T-cell (primary cell): ENCODE measurements around the gene PLPPR3. TPM values are rescaled to one million over a fixed set of nuclear protein-coding genes. Genes with fewer than 3 reads are reported as not detected.

Experiments used
- ATAC-seq, 4 experiments: fragments of 200-7000 bp in 3 of 4; fragments of 150-1000 bp in 1 of 4; cut with Tn5 transposase; replicated peaks in 1 of 4; 1 replicate in 3 of 4; 2 replicates in 1 of 4; pipeline ENCODE4 v1.10.0; 2021; ENCODE audit warnings: moderate library complexity in 3 of 4, mild to moderate bottlenecking in 2 of 4, moderate number of reproducible peaks in 1 of 4
- CTCF ChIA-PET, 2 donors: fragments of 300-600 bp; sonication (Branson Sonifier 250); formaldehyde crosslinking; loops; one replicate each; lab custom pipeline; 2022; ENCODE audit warnings: antibody characterized with exemption in 2 of 2; lab: Charles Lee
- POLR2A ChIA-PET, 2 donors: fragments of 300-600 bp; sonication (Branson Sonifier 250); formaldehyde crosslinking; loops; one replicate each; lab custom pipeline; 2022; ENCODE audit warnings: antibody characterized with exemption in 2 of 2; lab: Charles Lee
- DNase-seq, 35 experiments: peaks; one replicate each; pipeline versions ENCODE4 v3.0.0 to v3.0.0-alpha.2; 2013 to 2023
- H3K27ac ChIP-seq: one replicate; pipeline ENCODE4 v1.5.1; 2013; ENCODE audit warnings: low read length
- H3K27me3 ChIP-seq, 2 experiments: replicated peaks in 1 of 2; 1 replicate in 1 of 2; 2 replicates in 1 of 2; pipeline versions ENCODE4 v1.6.1 to v1.7.0; 2013; ENCODE audit warnings: low read length in 1 of 2, mixed read lengths in 1 of 2; ENCODE audit not compliant: control insufficient read depth in 2 of 2, insufficient read depth in 2 of 2; ENCODE audit errors: extremely low read depth in 1 of 2
- H3K36me3 ChIP-seq, 2 donors: 1 replicate in 1 of 2; 2 replicates in 1 of 2; pipeline versions ENCODE4 v1.6.1 to v1.7.0; 2013; ENCODE audit warnings: low read length in 1 of 2; ENCODE audit not compliant: control insufficient read depth in 2 of 2, insufficient read depth in 1 of 2; ENCODE audit errors: extremely low read depth in 1 of 2
- H3K4me1 ChIP-seq, 2 experiments: 1 replicate in 1 of 2; 2 replicates in 1 of 2; pipeline versions ENCODE4 v1.6.1 to v1.7.0; 2013; ENCODE audit warnings: low read length in 2 of 2, mixed read lengths in 1 of 2; ENCODE audit not compliant: insufficient read depth in 2 of 2, control insufficient read depth in 1 of 2; ENCODE audit errors: extremely low read depth in 1 of 2
- H3K4me3 ChIP-seq, 2 donors: 1 replicate in 1 of 2; 2 replicates in 1 of 2; pipeline versions ENCODE4 v1.5.1 to v1.7.0; 2013; ENCODE audit warnings: mild to moderate bottlenecking in 2 of 2, low read length in 1 of 2, moderate library complexity in 1 of 2; ENCODE audit not compliant: control insufficient read depth in 1 of 2; ENCODE audit errors: extremely low read depth in 1 of 2
- H3K9me3 ChIP-seq: 2 replicates; pipeline ENCODE4 v1.7.0; 2013
- H3K27ac Mint-ChIP-seq, 2 donors: one replicate each; pipeline ENCODE4 v1.8.0; 2020 to 2021; ENCODE audit warnings: mild to moderate bottlenecking in 2 of 2, mixed read lengths in 2 of 2
- H3K27me3 Mint-ChIP-seq, 2 donors: one replicate each; pipeline ENCODE4 v1.8.0; 2021 to 2022; ENCODE audit warnings: mixed read lengths in 2 of 2
- H3K36me3 Mint-ChIP-seq: one replicate; pipeline ENCODE4 v1.8.0; 2021; ENCODE audit warnings: mixed read lengths
- H3K4me1 Mint-ChIP-seq, 3 donors: one replicate each; pipeline ENCODE4 v1.8.0; 2020 to 2022; ENCODE audit warnings: mixed read lengths in 3 of 3, mild to moderate bottlenecking in 1 of 3
- H3K4me3 Mint-ChIP-seq, 3 donors: one replicate each; pipeline ENCODE4 v1.8.0; 2020 to 2022; ENCODE audit warnings: mild to moderate bottlenecking in 3 of 3, mixed read lengths in 3 of 3, moderate library complexity in 3 of 3
- H3K9me3 Mint-ChIP-seq, 3 donors: one replicate each; pipeline ENCODE4 v1.8.0; 2020 to 2022; ENCODE audit warnings: mixed read lengths in 3 of 3
- WGBS: methylation state at CpG from one replicate; pipeline ENCODE4 v1.1.5; 2013; ENCODE audit warnings: missing lambda C conversion rate; ENCODE audit not compliant: insufficient coverage; 5-methylcytosine and 5-hydroxymethylcytosine counted together
- total RNA-seq, 35 experiments: library from RNA in 6 of 35; stranded (reverse) in 6 of 35; fragments of 120-200 nt in 1 of 35; gene quantifications; one replicate each; pipeline versions ENCODE4 v1.2.1 to v1.2.4 and lab custom pipeline; 2013 to 2026

The PLPPR3 gene
- total RNA-seq, 5 donors from 2014 or later (not counting 1 experiment from before 2014, with no cell fraction given): 0.22 to 0.36 (median 0.26) TPM; not detected in 2

GRCh38 chr19:803099-803561 is 18.6 kb downstream of the PLPPR3 start:
- 90% methylated on average over 17 of the region's 17 CpGs for WGBS
- POLR2A ChIA-PET: no interaction called here
- no peaks in the 10 kb centered on the region for H3K9me3 Mint-ChIP-seq
- no peaks in the 10 kb centered on the region for H3K27me3 Mint-ChIP-seq
- peak overlapping the region in 1 of 3 donors; percentile 9 for H3K4me3 Mint-ChIP-seq
- no peaks in the 10 kb centered on the region for H3K9me3 ChIP-seq
- H3K36me3 ChIP-seq: peaks cover 53 to 66% of the 10 kb centered on the region in 2 donors
- H3K4me1 ChIP-seq: peaks cover 25 to 60% of the 10 kb centered on the region in 2 experiments
- DNase-seq (no peak), ATAC-seq (no peak)
- H3K4me3 ChIP-seq: no peak overlapping the region
- H3K36me3 Mint-ChIP-seq: peaks cover 27% of the 10 kb centered on the region
- no peak overlapping the region for H3K27ac ChIP-seq
- CTCF ChIA-PET: no interaction called here
- peaks cover 49 to 66% (median 58%) of the 10 kb centered on the region in 3 donors for H3K4me1 Mint-ChIP-seq
- H3K27ac Mint-ChIP-seq: peak overlapping the region in 1 of 2 donors; percentile 34
- H3K27me3 ChIP-seq: no peaks in the 10 kb centered on the region

DNA sequence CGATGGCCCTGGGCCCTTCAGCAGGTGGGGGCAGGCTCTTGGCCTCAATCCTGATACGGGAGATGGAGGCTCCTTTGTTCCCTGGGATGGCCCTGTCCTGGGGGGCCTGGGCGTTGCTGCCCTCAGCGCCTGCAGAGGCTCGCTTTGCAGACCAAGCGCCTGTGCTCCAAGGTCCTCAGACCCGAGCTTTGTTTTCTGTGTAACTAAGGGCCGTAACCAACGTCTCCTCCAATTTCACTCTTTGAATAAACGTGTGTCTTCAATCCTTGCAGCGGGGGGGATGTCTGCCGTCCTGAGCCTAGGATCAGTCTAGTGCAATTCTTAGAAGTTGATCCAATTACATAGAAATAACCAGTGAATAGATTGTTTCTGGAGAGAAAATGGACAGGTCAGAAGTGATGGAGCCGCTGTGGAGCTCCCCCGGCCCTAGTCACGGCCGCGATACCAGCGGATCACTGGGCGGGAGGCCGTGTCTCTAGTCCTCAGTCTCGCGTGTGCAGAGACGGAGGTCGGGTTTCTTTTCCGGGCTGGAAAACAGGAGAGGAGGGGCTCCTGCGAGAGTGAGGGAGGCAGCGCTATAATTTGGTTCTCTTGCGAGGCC is 19.2 kb downstream of the PLPPR3 start:
- 96% methylated on average over 17 of the region's 28 CpGs for WGBS
- Mint-ChIP-seq H3K9me3 (no peaks in the 10 kb centered on the region), H3K27ac (peak overlapping the region; percentile 74 to 82), H3K27me3 (no peaks in the 10 kb centered on the region), H3K4me1 (peaks cover 46 to 63% (median 55%) of the 10 kb centered on the region in 3 donors), H3K4me3 (peak overlapping the region; percentile 13 to 94 (median 17)), H3K36me3 (peaks cover 23% of the 10 kb centered on the region)
- H3K9me3 ChIP-seq: no peaks in the 10 kb centered on the region
- peaks cover 48 to 61% of the 10 kb centered on the region in 2 donors for H3K36me3 ChIP-seq
- peak overlapping the region; percentile 45 for H3K27ac ChIP-seq
- ChIA-PET CTCF (no interaction called here), POLR2A (no interaction called here)
- ATAC-seq (no peak), DNase-seq (no peak)
- no peaks in the 10 kb centered on the region for H3K27me3 ChIP-seq
- H3K4me1 ChIP-seq: peaks cover 25 to 61% of the 10 kb centered on the region in 2 experiments
- peak overlapping the region in 1 of 2 donors; percentile 7 for H3K4me3 ChIP-seq

GRCh38 chr19:801861-802497 is 19.8 kb downstream of the PLPPR3 start:
- Histone ChIP-seq H3K27ac (peak overlapping the region; percentile 45), H3K27me3 (no peaks in the 10 kb centered on the region), H3K36me3 (peaks cover 45 to 55% of the 10 kb centered on the region in 2 donors), H3K4me3 (peak overlapping the region; percentile 33 to 39), H3K9me3 (no peaks in the 10 kb centered on the region), H3K4me1 (peaks cover 25 to 61% of the 10 kb centered on the region in 2 experiments)
- H3K27ac Mint-ChIP-seq: peak overlapping the region; percentile 78 to 82
- peaks cover 16% of the 10 kb centered on the region for H3K36me3 Mint-ChIP-seq
- peaks cover 42 to 58% (median 49%) of the 10 kb centered on the region in 3 donors for H3K4me1 Mint-ChIP-seq
- no peak for DNase-seq
- H3K4me3 Mint-ChIP-seq: peak overlapping the region; percentile 63 to 94 (median 69)
- WGBS: 64% methylated on average over 17 of the region's 23 CpGs
- ChIA-PET CTCF (no interaction called here), POLR2A (no interaction called here)
- ATAC-seq: no peak
- H3K27me3 Mint-ChIP-seq: no peaks in the 10 kb centered on the region
- no peaks in the 10 kb centered on the region for H3K9me3 Mint-ChIP-seq

DNA sequence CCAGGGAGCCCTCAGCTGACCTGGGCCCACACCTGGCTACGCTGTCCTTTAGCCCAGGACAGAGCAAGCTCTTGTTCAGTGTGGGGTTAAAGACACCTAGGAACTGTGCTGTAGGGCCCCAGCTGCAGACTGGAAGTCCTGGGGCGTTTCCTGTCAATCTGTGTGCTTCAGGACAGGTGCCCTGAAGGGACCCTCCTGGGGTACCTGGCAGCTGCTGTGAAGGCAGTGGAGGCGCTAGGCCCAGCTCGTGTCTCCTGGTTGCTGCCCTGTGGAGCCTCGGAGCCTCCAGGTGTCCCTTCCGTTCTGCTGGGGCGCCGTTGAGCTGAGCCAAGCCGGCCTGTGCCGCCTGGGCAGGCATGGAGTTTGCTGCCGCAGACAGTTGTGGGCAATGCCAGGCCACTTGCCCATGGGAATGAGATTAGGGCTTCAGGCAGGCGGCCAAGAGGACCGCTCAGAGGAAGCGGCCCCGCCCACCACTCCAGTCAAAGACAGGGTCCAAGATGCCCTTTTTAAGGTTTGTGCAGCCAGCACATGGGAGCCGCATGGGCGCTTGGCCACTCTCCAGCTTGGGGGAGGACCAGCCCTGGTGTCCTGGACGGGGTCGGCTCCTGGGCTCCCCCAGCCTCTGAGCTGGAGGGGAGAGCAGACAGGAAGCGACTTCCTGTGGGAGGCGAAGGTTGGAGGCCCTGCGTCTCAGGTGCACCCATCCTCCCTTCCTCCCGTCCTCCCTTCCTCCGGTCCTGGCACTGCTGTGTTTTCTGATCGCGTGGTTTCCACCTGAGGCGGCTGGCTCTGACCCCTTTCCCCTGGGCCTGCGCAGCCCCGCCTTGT is 20.5 kb downstream of the PLPPR3 start:
- ChIA-PET POLR2A (no interaction called here), CTCF (no interaction called here)
- no peaks in the 10 kb centered on the region for H3K9me3 ChIP-seq
- ATAC-seq: no peak
- H3K4me3 ChIP-seq: peak overlapping the region; percentile 33 to 39
- peaks cover 25 to 66% of the 10 kb centered on the region in 2 experiments for H3K4me1 ChIP-seq
- DNase-seq: peak in 4 of 35 experiments; percentile 12 to 42 (median 26)
- peak overlapping the region; percentile 45 for H3K27ac ChIP-seq
- peaks cover 42 to 60% (median 52%) of the 10 kb centered on the region in 3 donors for H3K4me1 Mint-ChIP-seq
- peak overlapping the region; percentile 63 to 94 (median 69) for H3K4me3 Mint-ChIP-seq
- no peaks in the 10 kb centered on the region for H3K27me3 Mint-ChIP-seq
- WGBS: 26% methylated on average over 22 of the region's 29 CpGs
- H3K27ac Mint-ChIP-seq: peak overlapping the region; percentile 82 to 83
- H3K36me3 ChIP-seq: peaks cover 38 to 47% of the 10 kb centered on the region in 2 donors
- no peaks in the 10 kb centered on the region for H3K9me3 Mint-ChIP-seq
- H3K27me3 ChIP-seq: no peaks in the 10 kb centered on the region
- H3K36me3 Mint-ChIP-seq: peaks cover 15% of the 10 kb centered on the region

DNA sequence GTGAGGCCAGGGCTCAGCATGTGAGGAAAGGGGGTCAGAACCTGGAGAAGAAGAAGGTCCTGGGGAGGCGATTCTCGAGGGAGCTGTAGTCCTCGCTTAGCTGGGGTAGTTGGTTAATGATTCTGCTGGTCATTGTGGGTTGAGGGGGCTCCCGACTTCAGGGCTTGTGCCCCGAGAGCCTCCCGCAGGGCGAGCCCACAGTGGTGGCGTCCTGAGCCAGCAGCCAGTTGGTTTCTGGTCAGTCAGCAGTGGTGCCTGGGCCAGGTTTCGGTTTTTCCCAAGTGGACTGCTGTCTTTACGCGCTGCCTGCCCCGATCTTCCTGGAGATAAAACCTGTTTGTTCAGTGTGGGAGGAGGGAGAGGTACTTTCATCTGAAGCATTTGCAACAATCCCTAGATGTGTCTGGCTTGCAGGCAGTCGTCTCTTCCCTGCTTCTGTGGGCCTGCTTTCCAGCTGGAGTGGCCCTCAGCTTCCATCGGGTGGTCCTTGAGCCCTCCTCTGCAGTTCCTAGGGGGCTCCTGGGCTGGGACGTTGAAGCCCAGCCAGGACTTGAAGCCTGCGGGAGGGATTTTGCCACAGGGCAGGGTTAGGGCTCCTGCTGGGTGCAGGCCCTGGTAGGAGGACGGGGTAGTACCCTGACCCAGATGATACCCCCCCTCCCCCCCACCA is 21.3 kb downstream of the PLPPR3 start:
- no peaks in the 10 kb centered on the region for H3K27me3 Mint-ChIP-seq
- Histone ChIP-seq H3K27me3 (no peaks in the 10 kb centered on the region), H3K4me3 (peak overlapping the region in 1 of 2 donors; percentile 33), H3K4me1 (peaks cover 27 to 71% of the 10 kb centered on the region in 2 experiments), H3K9me3 (no peaks in the 10 kb centered on the region), H3K27ac (peak overlapping the region; percentile 67), H3K36me3 (peaks cover 31 to 41% of the 10 kb centered on the region in 2 donors)
- peak overlapping the region; percentile 94 to 96 for H3K27ac Mint-ChIP-seq
- peaks cover 15% of the 10 kb centered on the region for H3K36me3 Mint-ChIP-seq
- no peaks in the 10 kb centered on the region for H3K9me3 Mint-ChIP-seq
- ChIA-PET POLR2A (no interaction called here), CTCF (no interaction called here)
- peaks cover 42 to 60% (median 52%) of the 10 kb centered on the region in 3 donors for H3K4me1 Mint-ChIP-seq
- 32% methylated on average over 13 of the region's 17 CpGs for WGBS
- H3K4me3 Mint-ChIP-seq: peak overlapping the region; percentile 80 to 94 (median 89)
- ATAC-seq (no peak), DNase-seq (no peak)
